Islet precursor cell (in vitro differentiated cells): Measurements from ENCODE around the gene UGT1A5.

Experiments used
- DNase-seq: peaks from one replicate; pipeline ENCODE4 v3.0.0-alpha.2; 2018

The UGT1A5 gene

DNA sequence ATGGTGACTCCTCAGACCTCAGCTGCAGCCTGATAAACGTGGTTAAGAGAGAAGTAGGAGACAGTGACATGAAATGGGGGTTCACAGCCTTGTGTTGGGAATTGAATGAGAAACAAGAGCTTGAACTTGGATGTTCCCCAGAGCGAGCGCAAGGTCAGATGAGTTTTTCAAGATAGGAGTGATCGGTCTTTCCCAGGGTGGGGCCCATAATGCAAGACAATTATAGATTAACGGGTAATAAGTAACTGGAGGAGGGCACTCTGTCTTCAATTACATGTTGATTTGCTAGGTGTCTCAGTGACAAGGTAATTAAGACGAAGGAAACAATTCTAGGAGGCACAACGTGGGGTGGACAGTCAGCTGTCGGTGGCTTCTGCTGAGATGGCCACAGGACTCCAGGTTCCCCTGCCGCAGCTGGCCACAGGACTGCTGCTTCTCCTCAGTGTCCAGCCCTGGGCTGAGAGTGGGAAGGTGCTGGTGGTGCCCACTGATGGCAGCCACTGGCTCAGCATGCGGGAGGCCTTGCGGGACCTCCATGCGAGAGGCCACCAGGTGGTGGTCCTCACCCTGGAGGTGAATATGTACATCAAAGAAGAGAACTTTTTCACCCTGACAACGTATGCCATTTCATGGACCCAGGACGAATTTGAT is at the start of gene UGT1A5:
TSS of gene UGT1A5 (plus strand) at position 297 of the 651 bp plus-strand sequence. CDS start at position 382, 85 bp downstream.
- no peak for DNase-seq

DNA sequence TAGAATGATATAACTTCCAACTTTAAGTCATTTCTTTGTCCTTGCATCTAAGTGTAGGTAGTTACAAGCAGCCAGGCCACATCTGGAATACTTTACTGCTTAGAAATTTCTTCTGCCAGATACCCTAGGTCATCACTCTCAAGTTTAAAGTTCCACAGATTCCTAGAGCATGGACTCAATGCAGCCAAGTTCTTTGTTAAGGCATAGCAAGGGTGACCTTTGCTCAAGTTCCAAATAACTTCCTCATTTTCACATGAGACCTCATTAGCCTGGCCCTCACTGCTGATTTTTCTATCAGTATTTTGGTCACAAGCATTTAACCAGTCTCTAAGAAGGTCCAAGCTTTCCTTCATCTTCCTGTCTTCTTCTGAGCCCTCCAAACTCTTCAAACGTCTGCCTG is 48.8 kb upstream of the UGT1A5 start:
- no peak for DNase-seq

DNA sequence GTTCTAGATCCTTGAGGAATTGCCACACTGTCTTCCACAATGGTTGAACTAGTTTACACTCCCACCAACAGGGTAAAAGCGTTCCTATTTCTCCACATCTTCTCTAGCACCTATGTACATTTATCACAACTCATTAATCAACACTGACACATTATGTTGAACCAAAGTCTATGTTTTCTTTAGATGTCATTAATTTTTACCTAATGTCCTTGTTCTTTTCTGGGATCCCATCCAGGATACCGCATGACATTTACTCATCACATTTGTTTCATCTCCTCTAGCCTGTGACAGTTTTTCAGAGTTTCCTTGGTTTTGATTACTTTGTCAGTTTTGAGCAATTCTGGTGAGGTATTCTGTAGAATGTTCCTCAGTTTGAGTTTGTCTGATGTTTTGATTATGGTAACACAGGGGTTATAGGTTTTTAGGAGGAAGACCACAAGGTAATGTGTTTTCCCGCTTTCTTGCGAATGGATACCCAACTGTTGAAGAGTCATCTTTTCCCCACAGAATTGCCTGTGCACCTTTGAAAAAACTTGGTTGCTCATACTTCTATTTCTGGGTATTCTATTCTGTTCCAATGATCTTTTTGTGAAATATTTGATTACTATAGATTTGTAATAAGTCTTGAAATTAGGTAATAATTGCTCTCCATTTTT is 44.0 kb upstream of the UGT1A5 start:
- no peak for DNase-seq

DNA sequence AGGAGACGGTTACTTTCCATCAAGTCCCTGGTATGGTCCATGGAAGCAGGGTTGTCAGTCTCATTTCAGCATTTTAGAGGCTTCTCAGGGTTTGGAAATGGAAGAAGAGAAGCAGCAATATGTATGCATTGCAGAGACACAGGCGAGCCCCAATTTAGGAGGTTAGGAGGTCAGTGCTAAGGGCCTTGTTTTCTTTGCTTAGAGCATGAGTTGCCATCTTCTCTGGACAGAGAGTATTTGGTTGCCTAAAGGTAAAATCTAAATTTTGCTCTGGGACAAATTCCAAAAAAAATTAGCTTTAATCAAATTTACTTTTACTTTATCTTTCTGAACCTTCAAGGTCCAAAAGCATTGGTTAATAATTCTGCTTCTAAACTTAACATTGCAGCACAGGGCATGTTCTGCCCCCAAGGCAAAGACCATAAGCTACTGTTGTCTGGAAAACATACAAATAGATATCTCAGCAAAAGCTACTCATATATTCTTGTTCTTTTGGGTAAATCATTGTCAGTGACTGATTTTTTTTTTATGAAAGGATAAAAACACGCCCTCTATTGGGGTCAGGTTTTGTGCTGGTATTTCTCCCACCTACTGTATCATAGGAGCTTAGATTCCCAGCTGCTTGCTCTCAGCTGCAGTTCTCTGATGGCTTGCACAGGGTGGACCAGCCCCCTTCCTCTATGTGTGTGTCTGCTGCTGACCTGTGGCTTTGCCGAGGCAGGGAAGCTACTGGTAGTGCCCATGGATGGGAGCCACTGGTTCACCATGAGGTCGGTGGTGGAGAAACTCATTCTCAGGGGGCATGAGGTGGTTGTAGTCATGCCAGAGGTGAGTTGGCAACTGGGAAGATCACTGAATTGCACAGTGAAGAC is 41.2 kb upstream of the UGT1A5 start, which contains the start of gene UGT1A9:
TSS of gene UGT1A9 (plus strand) at position 609 of the 872 bp plus-strand sequence. CDS start at position 646, 37 bp downstream.
- no peak for DNase-seq

DNA sequence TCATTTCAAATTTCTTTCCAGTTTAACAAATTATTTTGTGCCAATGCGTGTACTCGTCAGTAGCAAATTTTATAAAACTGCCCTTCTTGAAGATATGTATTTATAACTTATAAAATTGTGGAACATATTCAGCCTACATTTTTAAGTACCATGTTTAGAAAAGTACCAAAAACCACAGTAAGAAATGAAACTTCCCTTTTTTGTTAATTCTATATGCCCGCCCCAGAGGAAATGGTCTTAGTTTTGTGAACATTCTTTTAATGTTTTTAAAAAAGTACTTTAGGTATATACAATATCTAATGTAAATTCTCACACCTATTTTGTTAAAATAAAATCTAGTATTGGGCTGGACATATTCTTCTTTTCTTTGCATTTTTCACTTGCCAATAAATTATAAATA is 39.8 kb upstream of the UGT1A5 start:
- DNase-seq = no peak

DNA sequence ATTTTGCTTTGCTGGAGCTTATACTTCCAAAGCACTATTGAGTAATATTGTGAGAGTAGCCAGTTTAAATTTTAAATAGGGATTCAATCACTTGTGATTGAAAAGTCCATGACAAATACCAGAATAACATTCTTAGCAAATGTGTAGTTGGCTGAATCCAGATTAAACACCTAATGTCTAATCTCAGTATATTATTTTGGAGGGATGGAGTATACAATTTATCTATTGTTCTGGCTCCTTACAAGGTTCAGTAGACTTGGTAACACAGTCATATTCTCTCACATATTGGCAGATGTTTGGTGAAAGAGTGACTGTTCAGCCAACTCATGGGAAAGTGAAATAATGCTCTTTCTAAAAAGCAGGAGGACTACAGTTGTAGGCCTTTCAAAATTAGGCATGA is 38.8 kb upstream of the UGT1A5 start:
- no peak for DNase-seq

DNA sequence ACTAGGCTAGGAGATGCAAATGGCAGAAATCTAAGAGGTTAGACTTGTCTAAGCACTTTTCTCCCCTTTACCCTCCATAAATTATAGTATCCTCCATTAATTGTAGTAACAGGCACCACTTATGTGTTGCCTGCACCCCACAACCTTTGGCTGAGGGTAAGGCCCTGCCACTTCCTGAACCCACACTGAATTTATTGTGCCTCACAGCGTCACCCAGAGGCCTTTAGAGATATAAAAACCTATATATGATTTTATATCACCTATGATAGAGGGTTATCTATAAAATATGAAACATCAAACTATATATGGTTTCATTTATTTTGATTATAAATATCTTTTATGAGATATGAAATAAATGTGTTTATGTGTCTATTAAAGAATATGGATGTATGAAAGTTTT is 38.4 kb upstream of the UGT1A5 start:
- DNase-seq = no peak

DNA sequence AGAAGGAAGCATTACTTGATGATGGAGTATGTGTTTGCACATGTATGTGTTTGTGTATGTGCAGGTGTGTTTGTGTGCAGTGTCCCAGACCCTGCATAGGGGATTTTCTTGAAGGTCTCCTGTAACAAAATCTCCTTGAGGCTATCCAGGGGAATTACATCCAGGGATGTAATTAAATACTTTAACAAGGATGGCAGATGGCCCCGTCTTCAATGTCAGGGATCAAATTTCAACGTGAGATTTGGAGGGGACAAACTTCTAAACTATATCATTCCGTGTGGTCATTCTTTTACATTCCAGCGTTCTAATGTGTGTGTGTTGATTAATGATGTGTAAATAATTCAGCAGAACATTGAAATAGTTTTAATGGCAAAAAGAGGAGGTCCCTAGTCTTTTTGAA is 37.7 kb upstream of the UGT1A5 start:
- no peak for DNase-seq

DNA sequence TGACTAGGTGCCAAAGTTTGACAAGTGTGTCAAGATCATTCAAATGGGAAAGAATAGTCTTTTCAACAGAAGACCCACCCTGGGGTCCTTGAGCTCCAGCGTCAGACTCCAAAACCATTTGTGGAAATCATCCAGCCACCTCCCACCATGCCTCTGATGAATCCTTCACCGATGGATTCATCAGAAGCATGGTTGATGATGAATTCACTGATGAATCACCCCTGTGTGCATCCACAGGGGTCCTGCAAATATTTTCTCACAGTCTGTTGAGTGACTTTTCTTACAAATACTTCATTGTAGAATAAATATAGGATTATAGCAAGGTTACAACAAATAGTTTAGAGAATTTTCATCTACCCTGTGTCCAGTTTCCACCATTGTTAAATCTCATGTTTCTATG is 36.7 kb upstream of the UGT1A5 start:
- DNase-seq = no peak

DNA sequence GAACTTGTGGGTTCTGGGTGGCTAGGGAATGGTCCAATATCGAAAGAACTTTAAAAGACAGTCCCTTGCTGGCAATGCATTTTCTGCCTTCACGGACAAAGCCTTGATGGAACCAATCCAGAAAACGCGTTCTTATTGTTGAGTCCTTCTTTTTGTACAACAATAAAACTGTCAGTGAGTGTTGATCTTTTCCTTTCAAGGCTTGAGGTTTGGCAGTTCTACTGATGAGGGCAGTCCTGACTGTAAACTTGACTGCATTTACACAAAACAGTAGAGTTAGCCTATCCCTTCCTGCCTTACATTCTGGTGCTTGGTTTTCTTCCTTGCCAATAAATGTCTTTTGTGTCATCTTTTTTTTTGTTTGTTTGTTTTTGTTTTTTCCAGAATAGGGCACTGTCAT is 33.5 kb upstream of the UGT1A5 start:
- no peak for DNase-seq

DNA sequence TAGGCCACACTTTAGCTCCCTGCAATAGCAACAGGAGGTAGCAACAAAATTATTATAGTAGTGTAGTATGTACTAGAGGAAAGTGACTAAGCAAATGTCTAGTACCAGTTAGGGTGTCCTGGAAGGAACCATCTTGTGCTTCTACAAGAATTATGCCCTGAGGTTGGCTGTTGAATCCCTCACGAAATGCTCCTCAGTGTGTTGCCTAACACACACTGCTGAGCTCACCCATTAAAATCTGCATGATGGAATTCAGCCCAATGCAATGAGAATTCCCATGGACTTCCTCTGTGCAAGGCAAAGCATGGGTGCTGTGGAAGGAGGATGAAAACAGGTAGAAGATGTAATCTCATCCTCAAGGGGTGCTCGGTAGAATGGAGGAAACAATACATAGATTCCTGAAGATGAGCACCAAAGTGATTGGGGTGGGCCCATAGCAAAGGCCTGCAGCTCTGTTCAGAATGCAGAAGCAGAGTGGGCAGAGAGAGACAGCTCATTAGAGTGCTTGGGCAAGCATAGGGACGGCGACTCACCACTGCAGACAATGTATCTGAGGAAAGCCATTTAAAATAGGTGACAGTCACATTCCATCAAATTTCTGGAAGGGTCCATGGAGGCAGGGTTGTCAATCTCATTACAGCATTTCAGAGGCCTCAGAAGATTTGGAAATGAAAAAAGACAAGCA is 32.2 kb upstream of the UGT1A5 start:
- DNase-seq = no peak

DNA sequence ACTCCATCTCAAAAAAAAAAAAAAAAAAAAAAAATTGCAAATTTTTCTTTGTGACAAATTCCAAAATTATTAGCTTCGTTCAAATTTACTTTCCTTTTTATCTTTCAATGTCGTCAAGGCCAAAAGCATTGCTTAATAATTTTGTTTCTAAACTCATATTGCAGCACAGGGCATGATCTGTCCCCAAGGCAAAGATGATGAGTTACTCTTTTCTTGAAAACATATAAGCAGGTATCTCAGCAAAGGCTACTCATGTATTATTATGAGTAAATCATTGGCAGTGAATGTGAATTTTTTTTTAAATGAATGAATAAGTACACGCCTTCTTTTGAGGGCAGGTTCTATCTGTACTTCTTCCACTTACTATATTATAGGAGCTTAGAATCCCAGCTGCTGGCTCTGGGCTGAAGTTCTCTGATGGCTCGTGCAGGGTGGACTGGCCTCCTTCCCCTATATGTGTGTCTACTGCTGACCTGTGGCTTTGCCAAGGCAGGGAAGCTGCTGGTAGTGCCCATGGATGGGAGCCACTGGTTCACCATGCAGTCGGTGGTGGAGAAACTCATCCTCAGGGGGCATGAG is 31.1 kb upstream of the UGT1A5 start, which contains the start of gene UGT1A7:
TSS of gene UGT1A7 (plus strand) at position 381 of the 579 bp plus-strand sequence. CDS start at position 418, 37 bp downstream.
- no peak for DNase-seq

DNA sequence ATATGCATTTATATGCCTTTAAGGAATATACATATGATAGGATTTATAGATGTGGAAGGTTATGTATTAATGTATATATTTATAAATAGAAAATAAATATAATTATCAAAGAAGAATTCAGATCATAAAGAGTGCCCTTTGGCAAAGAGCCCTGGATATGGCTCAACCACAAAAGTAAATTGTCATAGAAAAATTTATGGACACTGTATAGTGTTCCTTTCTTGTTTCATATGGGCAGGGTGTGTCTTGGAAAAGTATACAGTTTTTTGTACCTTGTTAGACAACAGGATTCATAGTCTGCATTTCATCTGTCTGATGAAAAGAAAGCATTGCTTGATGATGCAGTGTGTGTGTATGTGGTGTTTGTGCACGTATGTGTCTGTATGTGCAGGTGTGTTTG is 28.1 kb upstream of the UGT1A5 start:
- DNase-seq = no peak

DNA sequence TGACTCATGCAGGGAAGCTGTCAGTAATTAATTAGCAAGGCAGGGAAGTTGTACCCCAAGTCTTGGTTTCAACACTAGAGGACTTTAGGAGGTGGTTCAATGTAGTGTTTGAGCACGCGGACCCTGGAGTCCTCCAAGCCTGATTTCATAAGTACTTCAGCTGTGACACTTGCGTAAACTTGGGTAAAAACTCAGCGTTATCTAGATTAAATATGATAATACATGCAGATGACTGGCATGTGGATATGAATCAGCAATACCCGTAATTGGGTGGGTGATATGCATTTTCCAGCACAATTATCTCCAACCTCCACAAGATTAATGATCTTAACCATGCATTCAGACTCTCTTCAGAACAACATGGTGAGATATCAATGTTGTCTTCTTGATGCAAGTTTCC is 25.8 kb upstream of the UGT1A5 start:
- DNase-seq = no peak

DNA sequence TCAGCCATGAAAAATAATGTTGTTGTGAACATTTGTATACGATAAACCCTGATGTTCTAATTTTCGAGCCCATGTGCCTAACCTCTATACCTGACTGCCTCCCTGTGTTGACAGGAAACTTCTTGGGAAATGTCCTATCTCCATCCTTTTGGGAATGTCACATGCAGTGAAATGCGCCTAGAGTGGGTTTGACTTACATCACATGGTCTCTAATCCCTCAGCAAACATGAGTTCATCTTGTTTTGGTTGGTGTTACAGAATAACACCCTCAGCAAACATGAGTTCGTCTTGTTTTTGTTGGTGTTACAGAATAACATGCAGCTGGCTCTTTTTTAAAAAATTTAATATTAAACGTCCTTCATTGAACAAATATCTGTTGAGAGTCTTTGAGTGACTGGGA is 24.4 kb upstream of the UGT1A5 start:
- no peak for DNase-seq

DNA sequence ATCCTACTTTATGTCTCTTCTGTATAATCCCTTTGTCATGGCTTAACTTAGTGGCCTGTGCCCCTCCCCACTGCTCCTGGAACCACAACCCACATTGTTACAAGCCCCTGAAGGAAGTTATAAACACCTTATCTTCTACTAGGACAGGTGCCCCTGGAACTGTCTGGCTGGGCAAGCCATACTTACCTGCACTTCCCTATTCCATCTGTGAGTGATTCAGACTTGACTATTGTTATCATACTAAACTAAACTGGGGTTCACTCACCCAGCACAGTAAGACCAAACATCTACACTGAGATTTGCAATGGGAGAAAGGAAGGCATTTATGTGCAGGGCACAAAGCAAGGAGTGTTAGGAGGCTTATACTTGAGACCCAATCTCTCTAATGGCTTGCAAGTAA is 23.7 kb upstream of the UGT1A5 start:
- DNase-seq = no peak

DNA sequence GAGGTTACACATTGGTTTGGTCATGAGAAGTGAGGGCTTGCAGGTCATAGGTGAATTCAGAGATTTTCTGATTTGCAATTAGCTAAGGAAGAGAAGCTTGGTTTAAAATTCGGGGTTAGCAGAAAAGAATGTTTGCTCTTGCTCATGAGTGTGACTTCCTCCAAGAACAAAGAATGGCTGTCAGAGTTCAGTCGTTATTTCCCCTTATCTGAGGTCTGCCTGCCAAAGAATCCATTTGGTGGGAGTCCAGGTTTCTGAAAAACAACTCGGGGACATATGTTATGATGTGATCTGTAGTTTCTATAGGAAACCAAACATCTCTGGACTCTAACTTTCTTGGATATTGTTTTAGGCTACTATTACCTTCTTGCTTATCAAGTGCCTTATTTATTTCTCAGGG is 23.2 kb upstream of the UGT1A5 start:
- no peak for DNase-seq

DNA sequence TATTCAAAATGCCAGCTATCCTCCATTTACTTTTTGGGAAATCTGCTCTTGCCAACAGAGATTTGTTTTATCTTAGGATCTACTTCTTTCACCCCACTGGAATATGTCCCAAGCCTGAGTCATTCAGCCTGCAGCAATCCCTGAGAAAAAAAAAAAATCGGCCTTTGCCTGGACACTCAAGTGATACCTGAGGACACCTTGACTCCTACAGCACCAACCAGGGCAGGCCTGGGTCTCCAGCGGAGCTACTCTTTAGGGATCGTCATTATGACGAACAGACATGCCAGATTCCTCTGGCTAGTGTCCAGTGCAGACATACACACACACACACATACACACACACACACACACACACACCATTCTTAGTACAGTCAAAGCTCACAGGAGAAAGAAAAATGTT is 22.3 kb upstream of the UGT1A5 start:
- DNase-seq = no peak

DNA sequence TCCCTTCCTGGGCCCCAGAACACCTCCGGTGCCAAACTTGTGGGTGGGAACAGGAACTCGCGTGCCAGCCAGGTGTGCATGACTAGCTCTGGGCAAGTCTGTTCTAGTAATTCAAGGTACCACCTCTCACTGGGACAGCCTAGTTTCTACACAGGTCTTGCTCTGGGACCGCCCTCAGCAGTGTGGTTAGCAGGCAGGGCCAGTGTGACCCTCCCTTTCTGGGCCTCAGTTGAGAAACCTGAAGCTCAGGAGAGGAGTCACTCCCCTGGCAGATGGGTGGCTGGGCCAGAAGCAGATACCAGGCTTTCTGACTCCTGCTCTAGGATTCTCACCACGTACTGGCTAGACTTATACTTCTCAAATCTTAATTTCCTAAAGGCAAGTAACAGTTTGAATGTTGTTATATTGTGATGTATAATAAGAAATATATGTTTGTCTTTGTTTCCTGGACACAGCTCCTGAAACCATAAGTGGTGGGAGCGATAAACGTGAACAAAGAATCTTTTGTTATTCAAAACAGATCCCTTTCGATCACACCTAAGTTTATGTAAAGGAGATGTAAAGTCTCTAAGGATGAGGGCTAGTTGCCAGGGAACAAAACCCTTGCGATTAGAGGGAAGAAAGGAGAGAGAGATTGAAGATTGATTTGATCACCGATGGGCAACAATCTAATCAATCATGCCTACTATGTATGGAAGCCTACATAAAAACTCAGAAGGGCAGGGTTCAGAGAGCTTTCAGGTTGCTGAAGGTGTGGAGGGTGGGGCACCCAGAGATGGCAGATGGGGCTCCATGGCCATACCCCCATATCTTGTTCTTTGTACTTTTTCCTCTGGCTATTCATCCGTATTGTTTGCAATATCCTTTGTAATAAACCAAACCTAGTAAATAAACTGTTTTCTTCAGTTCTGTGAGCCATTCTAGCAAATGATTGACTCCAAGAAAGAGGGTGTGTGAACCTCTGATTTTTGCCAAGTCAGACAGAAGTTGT is 21.0 kb upstream of the UGT1A5 start:
- no peak for DNase-seq

DNA sequence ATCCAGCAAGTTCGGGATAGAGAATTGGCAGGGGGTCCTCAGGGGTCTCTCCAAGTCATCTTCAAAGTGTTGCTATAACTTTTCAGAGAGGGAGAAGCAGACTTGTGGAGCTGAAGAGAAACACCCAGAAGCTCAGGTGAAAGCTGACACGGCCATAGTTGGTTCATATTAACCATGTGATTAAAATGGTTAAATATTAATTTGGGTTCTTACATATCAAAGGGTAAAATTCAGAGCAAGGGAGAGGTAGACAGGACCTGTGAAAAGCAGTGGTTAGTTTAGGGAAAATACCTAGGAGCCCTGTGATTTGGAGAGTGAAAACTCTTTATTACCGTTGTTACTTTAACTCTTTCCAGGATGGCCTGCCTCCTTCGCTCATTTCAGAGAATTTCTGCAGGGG is 20.1 kb upstream of the UGT1A5 start, which contains the start of gene UGT1A6:
TSS of gene UGT1A6 (plus strand) at position 243 of the 400 bp plus-strand sequence. CDS start at position 358, 115 bp downstream.
- DNase-seq = no peak

DNA sequence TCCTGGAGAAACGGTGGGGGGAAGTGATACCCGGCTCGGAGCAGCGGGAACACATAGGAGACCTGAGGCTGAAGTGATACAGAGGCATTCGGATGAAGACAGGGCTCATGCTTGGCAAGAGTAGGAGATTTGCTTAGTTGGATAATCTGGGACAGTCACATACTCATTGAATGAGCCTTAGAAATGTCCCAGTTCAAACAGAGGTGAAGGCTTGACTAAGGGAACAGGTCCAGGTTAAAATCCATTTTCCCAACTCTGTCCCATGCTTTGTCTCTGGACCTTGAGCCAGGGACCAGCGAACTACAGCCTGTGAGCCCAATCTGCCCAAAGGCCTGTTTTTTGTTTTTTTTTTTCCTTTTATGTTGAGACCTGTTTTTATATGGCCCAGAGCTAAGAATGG is 18.7 kb upstream of the UGT1A5 start:
- no peak for DNase-seq
